Fibroblast of lung (primary cell): Measurements from ENCODE around the gene RARRES1. TPM values are rescaled to one million over a fixed set of nuclear protein-coding genes. Genes with fewer than 3 reads are reported as not detected.

ENCODE experiments used
- DNase-seq, 2 donors: peaks; one replicate each; pipeline versions ENCODE4 v3.0.0 to v3.0.0-alpha.2; 2010; ENCODE audit warnings: low read depth in 2 of 2
- H2AFZ ChIP-seq: 2 replicates; pipeline ENCODE4 v1.5.1; 2012; ENCODE audit warnings: low read length, control low read depth, inconsistent platforms
- H3K27ac ChIP-seq: 2 replicates; pipeline ENCODE4 v1.5.1; 2011; ENCODE audit warnings: low read length, control low read depth; ENCODE audit not compliant: insufficient read depth
- H3K27me3 ChIP-seq: 2 replicates; pipeline ENCODE4 v1.5.1; 2011; ENCODE audit warnings: mild to moderate bottlenecking, low read length; ENCODE audit not compliant: control insufficient read depth, insufficient read depth
- H3K36me3 ChIP-seq: 2 replicates; pipeline ENCODE4 v1.5.1; 2011; ENCODE audit warnings: low read length; ENCODE audit not compliant: control insufficient read depth, insufficient read depth
- H3K4me1 ChIP-seq: 2 replicates; pipeline ENCODE4 v1.5.1; 2011; ENCODE audit warnings: low read length; ENCODE audit not compliant: control insufficient read depth, insufficient read depth; ENCODE audit errors: extremely low read depth
- H3K4me2 ChIP-seq: 2 replicates; pipeline ENCODE4 v1.5.1; 2011; ENCODE audit warnings: low read length, control low read depth; ENCODE audit not compliant: insufficient read depth; ENCODE audit errors: extremely low read depth
- H3K4me3 ChIP-seq, 4 experiments: fragments of 200-600 bp in 1 of 4; sonication (generic) in 1 of 4; replicated peaks in 1 of 4; 2 replicates each; pipeline ENCODE4 v1.5.1; 2011 to 2016; ENCODE audit warnings: low read length in 4 of 4, low read depth in 3 of 4, mild to moderate bottlenecking in 3 of 4, control low read depth in 2 of 4, inconsistent platforms in 1 of 4, mixed read lengths in 1 of 4; ENCODE audit not compliant: insufficient read depth in 1 of 4; ENCODE audit errors: control extremely low read depth in 1 of 4
- H3K79me2 ChIP-seq: 2 replicates; pipeline ENCODE4 v1.5.1; 2012; ENCODE audit warnings: mild to moderate bottlenecking, low read length, inconsistent platforms; ENCODE audit not compliant: control insufficient read depth, insufficient read depth
- H3K9ac ChIP-seq: 2 replicates; pipeline ENCODE4 v1.5.1; 2011; ENCODE audit warnings: mild to moderate bottlenecking, low read length, control low read depth; ENCODE audit not compliant: insufficient read depth
- H3K9me3 ChIP-seq: 2 replicates; pipeline ENCODE4 v1.5.1; 2012; ENCODE audit warnings: low read depth, low read length; ENCODE audit not compliant: control insufficient read depth, insufficient read depth
- H4K20me1 ChIP-seq: 2 replicates; pipeline ENCODE4 v1.5.1; 2011; ENCODE audit warnings: low read length; ENCODE audit not compliant: control insufficient read depth, insufficient read depth; ENCODE audit errors: extremely low read depth
- EZH2 ChIP-seq: IDR thresholded peaks from 2 replicates; pipeline ENCODE4 v1.5.1; 2012; ENCODE audit warnings: low read length, control low read depth, mild to moderate bottlenecking; ENCODE audit errors: missing control alignments
- polyA plus RNA-seq, 2 donors: library from polyadenylated mRNA; depleted of rRNA in 1 of 2; stranded (reverse) in 1 of 2; unstranded in 1 of 2; fragments of >200 nt; gene quantifications; 2 replicates each; pipeline ENCODE4 v1.2.1, GENCODE V29; 2011 to 2012; ENCODE audit warnings: missing spikeins in 1 of 2
- total RNA-seq: library from RNA; depleted of rRNA; stranded (reverse); fragments of >200 nt; gene quantifications from 2 replicates; pipeline ENCODE4 v1.2.1, GENCODE V29; 2014
- TF ChIP-seq, protein P1 (sequence below), 2 donors: IDR thresholded peaks in 1 of 2; conservative IDR thresholded peaks in 1 of 2; 1 replicate in 1 of 2; 2 replicates in 1 of 2; pipeline ENCODE4 v1.5.1; 2011 to 2012; ENCODE audit warnings: low read length in 2 of 2, control low read depth in 1 of 2, inconsistent platforms in 1 of 2, low read depth in 1 of 2, mild to moderate bottlenecking in 1 of 2

RARRES1 gene
- total and polyA plus RNA-seq, 2 donors (not counting 1 experiment from before 2014, with no cell fraction given), result 27.7 to 93.3 TPM

GRCh38 chr3:158658889-158659288 is 73.4 kb downstream of the RARRES1 start:
- no peak for DNase-seq
- H3K4me2 ChIP-seq, result no peak overlapping the region
- TF ChIP-seq EZH2, result no peak
- TF ChIP-seq, protein P1, sequence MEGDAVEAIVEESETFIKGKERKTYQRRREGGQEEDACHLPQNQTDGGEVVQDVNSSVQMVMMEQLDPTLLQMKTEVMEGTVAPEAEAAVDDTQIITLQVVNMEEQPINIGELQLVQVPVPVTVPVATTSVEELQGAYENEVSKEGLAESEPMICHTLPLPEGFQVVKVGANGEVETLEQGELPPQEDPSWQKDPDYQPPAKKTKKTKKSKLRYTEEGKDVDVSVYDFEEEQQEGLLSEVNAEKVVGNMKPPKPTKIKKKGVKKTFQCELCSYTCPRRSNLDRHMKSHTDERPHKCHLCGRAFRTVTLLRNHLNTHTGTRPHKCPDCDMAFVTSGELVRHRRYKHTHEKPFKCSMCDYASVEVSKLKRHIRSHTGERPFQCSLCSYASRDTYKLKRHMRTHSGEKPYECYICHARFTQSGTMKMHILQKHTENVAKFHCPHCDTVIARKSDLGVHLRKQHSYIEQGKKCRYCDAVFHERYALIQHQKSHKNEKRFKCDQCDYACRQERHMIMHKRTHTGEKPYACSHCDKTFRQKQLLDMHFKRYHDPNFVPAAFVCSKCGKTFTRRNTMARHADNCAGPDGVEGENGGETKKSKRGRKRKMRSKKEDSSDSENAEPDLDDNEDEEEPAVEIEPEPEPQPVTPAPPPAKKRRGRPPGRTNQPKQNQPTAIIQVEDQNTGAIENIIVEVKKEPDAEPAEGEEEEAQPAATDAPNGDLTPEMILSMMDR (conservative IDR thresholded peaks at IDR 0.05 in 1 of 2, IDR thresholded peaks at IDR 0.05 in 1 of 2; ENCODE audit: low read depth in 1 of 2, low read length in 2 of 2), result no peak
- H3K4me1 ChIP-seq, result peaks cover 2% of the 10 kb centered on the region
- H2AFZ ChIP-seq, result no peak overlapping the region
- H3K9ac ChIP-seq, result no peak overlapping the region
- H3K27ac ChIP-seq, result no peak overlapping the region
- no peaks in the 10 kb centered on the region for H3K9me3 ChIP-seq
- no peaks in the 10 kb centered on the region for H3K79me2 ChIP-seq
- H3K4me3 ChIP-seq, result no peak overlapping the region
- H3K36me3 ChIP-seq, result peaks cover 5% of the 10 kb centered on the region
- H3K27me3 ChIP-seq, result no peaks in the 10 kb centered on the region
- H4K20me1 ChIP-seq, result no peaks in the 10 kb centered on the region

- no peak overlapping the region for H3K9ac ChIP-seq
- DNase-seq, result no peak
- no peak overlapping the region for H3K4me3 ChIP-seq
- H3K27me3 ChIP-seq, result no peaks in the 10 kb centered on the region
- no peaks in the 10 kb centered on the region for H4K20me1 ChIP-seq
- no peaks in the 10 kb centered on the region for H3K79me2 ChIP-seq
- no peaks in the 10 kb centered on the region for H3K9me3 ChIP-seq
- H3K36me3 ChIP-seq, result peaks cover 5% of the 10 kb centered on the region
- TF ChIP-seq, protein P1 (conservative IDR thresholded peaks at IDR 0.05 in 1 of 2, IDR thresholded peaks at IDR 0.05 in 1 of 2; ENCODE audit: low read depth in 1 of 2, low read length in 2 of 2), result no peak
- no peak for TF ChIP-seq EZH2
- no peaks in the 10 kb centered on the region for H3K4me1 ChIP-seq
- no peak overlapping the region for H3K27ac ChIP-seq
- H3K4me2 ChIP-seq, result no peak overlapping the region
- no peak overlapping the region for H2AFZ ChIP-seq
These were observed 79.8 kb downstream of the RARRES1 start for GRCh38 chr3:158652463-158652862.

DNA sequence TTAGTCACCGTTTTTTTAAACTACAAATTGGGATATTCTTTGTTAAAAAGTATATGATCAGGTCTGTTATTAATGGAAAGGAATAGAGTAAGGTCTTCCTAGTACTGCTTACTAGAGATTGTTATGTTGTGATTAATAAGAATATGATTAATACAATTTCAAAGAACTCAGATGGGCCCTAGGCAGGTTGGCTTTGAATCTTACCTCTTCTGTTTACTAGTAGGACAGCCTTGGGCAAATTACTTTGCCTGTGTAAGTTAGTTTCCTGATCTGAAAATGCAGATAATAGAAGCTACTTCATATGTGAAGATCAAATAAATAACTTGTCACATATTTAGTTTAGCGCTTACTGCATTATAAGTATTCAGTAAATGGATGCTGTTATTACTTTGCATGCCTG is 81.1 kb downstream of the RARRES1 start:
- no peaks in the 10 kb centered on the region for H3K9me3 ChIP-seq
- no peak for TF ChIP-seq EZH2
- TF ChIP-seq, protein P1 (conservative IDR thresholded peaks at IDR 0.05 in 1 of 2, IDR thresholded peaks at IDR 0.05 in 1 of 2; ENCODE audit: low read depth in 1 of 2, low read length in 2 of 2), result no peak
- no peak overlapping the region for H3K27ac ChIP-seq
- H3K9ac ChIP-seq, result no peak overlapping the region
- DNase-seq, result no peak
- H3K4me3 ChIP-seq, result no peak overlapping the region
- no peaks in the 10 kb centered on the region for H4K20me1 ChIP-seq
- no peak overlapping the region for H2AFZ ChIP-seq
- H3K79me2 ChIP-seq, result peaks cover 5% of the 10 kb centered on the region
- peaks cover 5% of the 10 kb centered on the region for H3K36me3 ChIP-seq
- no peaks in the 10 kb centered on the region for H3K27me3 ChIP-seq
- H3K4me2 ChIP-seq, result no peak overlapping the region
- no peaks in the 10 kb centered on the region for H3K4me1 ChIP-seq
